GM12873 (cell line): ENCODE results near the gene ATP6V1G1.

Experiments
- TF ChIP-seq, protein P1 (sequence below): IDR thresholded peaks from 2 replicates; pipeline ENCODE4 v1.5.1; 2012; ENCODE audit warnings: low read depth, mild to moderate bottlenecking, moderate library complexity, low read length, control low read depth; ENCODE audit not compliant: insufficient read depth; ENCODE audit errors: missing control alignments

ATP6V1G1 gene

DNA sequence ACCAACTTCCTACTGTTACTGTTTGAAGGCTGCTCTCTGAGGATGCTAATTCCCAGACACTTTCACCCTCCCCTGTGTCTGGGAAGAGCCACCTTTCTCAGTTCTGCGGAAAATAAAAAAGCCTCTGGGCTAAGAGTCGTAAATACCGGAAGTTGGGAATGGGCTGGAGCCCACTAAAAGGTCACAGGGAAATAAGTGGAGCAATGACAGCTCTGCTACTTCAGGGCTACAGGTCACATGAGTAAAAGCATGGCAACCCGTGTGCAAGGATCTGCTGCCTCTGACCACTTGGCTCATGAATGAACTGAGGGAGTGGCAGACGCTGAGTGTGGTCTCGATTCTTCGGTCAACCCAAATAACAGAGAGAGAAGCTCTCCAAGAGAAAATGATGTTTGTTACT is 25.8 kb upstream of the ATP6V1G1 start:
- TF ChIP-seq, protein P1, sequence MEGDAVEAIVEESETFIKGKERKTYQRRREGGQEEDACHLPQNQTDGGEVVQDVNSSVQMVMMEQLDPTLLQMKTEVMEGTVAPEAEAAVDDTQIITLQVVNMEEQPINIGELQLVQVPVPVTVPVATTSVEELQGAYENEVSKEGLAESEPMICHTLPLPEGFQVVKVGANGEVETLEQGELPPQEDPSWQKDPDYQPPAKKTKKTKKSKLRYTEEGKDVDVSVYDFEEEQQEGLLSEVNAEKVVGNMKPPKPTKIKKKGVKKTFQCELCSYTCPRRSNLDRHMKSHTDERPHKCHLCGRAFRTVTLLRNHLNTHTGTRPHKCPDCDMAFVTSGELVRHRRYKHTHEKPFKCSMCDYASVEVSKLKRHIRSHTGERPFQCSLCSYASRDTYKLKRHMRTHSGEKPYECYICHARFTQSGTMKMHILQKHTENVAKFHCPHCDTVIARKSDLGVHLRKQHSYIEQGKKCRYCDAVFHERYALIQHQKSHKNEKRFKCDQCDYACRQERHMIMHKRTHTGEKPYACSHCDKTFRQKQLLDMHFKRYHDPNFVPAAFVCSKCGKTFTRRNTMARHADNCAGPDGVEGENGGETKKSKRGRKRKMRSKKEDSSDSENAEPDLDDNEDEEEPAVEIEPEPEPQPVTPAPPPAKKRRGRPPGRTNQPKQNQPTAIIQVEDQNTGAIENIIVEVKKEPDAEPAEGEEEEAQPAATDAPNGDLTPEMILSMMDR: no peak

DNA sequence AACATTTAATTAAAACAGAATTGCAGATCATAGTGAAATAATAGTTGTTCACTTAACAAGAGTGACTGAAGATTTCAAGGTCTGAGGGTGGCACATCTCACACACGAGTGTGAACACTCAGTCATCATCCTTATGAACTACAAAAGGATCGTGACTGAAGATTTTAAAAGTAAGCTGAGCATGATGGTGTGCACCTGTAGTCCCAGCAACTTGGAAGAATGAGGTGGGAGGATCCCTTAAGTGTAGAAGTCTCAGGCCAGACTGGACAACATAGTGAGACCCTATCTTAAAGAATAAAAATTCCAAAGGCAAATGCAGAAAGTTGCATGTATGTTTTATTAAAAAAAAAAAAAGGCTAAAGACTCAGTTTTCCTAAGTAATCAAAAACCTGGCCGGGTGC is 22.4 kb upstream of the ATP6V1G1 start:
- TF ChIP-seq, protein P1: no peak

DNA sequence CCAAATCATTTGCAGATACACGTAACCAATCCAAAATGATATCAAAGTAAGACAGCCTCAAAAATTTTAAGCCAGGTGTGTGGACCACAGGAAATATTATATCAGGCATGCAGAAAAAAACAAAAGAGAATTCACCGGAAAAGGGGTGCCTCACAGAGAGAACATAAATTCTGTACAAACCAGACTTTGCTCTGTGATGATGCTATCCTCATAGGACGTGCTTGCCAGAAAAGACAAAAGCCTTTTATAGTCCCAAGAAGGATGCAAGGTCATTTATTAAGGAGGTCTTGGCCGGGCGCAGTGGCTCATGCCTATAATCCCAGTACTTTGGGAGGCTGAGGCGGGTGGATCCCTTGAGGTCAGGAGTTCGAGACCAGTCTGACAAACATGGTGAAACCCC is 16.8 kb upstream of the ATP6V1G1 start:
- TF ChIP-seq, protein P1: no peak

DNA sequence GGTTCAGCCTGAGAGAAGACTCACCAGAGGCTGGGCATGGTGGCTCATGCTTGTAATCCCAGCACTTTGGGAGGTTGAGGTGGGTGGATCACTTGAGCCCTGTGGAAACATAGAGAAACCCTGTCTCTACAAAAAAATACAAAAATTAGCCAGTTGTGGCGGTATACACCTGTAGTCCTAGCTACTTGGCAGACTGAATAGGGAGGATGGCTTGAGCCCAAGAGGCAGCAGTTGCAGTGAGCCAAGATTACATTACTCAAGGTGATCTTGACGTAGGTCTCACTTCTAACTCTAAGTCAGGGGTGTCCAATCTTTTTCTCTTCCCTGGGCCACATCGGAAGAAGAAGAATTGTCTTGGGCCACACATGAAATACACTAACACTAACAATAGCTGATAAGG is 16.2 kb upstream of the ATP6V1G1 start:
- TF ChIP-seq, protein P1: no peak

DNA sequence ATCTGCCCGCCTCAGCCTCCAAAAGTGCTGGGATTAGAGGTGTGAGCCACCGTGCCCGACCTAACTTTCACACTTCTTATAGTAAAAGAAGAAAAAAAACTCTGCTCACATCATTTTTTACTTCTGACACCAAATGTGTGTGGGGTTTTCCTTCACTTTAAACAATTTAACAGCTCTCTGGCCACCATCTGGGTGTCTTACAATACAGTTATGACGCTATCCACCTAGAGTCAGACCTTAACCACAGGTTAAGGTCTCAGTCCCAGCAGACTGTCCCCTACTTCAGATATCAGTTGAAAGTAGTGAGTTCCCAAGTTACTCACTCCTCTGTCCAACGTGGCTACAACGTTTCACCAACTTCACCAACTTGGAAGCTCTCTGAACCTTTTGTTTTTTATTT is 15.4 kb upstream of the ATP6V1G1 start:
- TF ChIP-seq, protein P1: no peak

DNA sequence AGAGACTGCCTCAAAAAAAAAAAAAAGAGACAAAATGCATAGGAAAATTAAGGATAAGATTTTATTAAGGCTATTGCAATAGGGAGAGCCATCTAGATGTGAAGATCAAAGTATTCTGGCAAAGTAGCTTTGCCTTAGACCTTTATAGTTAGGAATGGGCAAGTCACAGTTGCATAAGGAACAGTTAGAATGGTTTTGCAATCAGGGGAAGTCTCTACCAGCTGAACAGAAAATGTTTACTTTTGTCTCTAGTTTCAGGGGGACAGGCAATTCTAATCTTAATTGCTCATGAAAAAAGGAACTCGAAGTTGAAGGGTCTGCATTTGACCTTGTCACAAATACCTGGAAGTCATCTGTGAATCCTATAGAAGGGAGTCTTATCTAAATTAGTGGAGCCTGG is 13.1 kb upstream of the ATP6V1G1 start:
- TF ChIP-seq, protein P1: no peak

DNA sequence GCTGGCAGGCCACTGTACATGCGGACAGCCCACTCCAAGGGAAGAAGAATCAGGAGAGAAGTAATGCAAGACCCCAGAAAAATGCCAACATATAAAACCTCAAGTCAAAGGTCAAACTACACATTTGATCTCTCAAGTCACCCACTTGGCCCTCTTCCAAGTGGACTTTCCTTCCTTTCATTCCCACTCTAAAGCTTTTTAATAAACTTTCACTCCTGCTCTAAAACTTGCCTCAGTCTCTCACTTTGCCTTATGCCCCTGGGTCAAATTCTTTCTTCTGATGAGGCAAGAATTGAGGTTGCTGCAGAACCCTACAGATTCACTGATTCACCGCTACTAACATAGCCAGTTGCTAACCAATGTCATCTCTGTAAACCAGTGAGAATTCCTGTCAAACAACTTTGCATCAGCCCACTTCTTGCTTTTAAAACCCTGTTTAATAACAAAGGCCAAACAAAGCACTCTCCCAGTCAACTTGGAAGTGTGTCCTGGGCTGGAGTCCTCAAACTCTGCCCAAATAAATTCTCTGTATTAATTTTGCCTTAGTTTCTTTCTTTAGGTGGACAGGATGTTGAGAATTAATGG is 6.9 kb upstream of the ATP6V1G1 start:
- TF ChIP-seq, protein P1: no peak
